Activated B cell treated with CpG ODN at 0.5 μM for 24 hours (primary cell): Measurements from ENCODE around the gene ZBTB16. TPM values are rescaled to one million over a fixed set of nuclear protein-coding genes. Genes with fewer than 3 reads are reported as not detected.

Experiments used
- ATAC-seq: fragments of 200-7000 bp; cut with Tn5 transposase; one replicate; pipeline ENCODE4 v1.10.0; 2021; ENCODE audit warnings: low read depth, mild to moderate bottlenecking, moderate library complexity
- CTCF ChIA-PET: fragments of 350-600 bp; sonication (Branson Sonifier 250); formaldehyde crosslinking; loops from one replicate; lab custom pipeline; 2021; ENCODE audit warnings: antibody characterized with exemption; lab: Charles Lee
- POLR2A ChIA-PET: fragments of 350-600 bp; sonication (Branson Sonifier 250); formaldehyde crosslinking; loops from one replicate; lab custom pipeline; 2021; ENCODE audit warnings: antibody characterized with exemption; lab: Charles Lee
- DNase-seq: peaks from one replicate; pipeline ENCODE4 v3.0.0; 2022
- H3K27ac Mint-ChIP-seq: one replicate; pipeline ENCODE4 v1.8.0; 2020; ENCODE audit warnings: mixed read lengths
- H3K27me3 Mint-ChIP-seq: one replicate; pipeline ENCODE4 v1.8.0; 2021; ENCODE audit warnings: mixed read lengths
- H3K36me3 Mint-ChIP-seq: one replicate; pipeline ENCODE4 v1.8.0; 2021; ENCODE audit warnings: low read depth, mixed read lengths
- H3K4me1 Mint-ChIP-seq: one replicate; pipeline ENCODE4 v1.8.0; 2021; ENCODE audit warnings: mixed read lengths
- H3K4me3 Mint-ChIP-seq: one replicate; pipeline ENCODE4 v1.8.0; 2020; ENCODE audit warnings: mild to moderate bottlenecking, mixed read lengths
- H3K9me3 Mint-ChIP-seq: one replicate; pipeline ENCODE4 v1.8.0; 2020; ENCODE audit warnings: mixed read lengths
- CTCF ChIP-seq: fragments of 200-600 bp; IDR thresholded peaks from one replicate; pipeline ENCODE4 v1.8.0; 2022; ENCODE audit warnings: antibody characterized with exemption, mild to moderate bottlenecking
- intact Hi-C: fragments of 100-400 bp; cut with micrococcal nuclease; formaldehyde crosslinking; loops from one replicate; pipeline ENCODE4 v1.15.1; 2024
- total RNA-seq: library from RNA; stranded (reverse); gene quantifications from 2 replicates; pipeline ENCODE4 v1.2.3, GENCODE V29; 2022

Gene ZBTB16
- total RNA-seq, 1 donor from 2014 or later = 2.5 TPM

GRCh38 chr11:114016986-114017385, 42.5 kb upstream of the ZBTB16 start:
- DNase-seq (no peak), ATAC-seq (no peak)
- H3K27ac Mint-ChIP-seq = no peak overlapping the region
- H3K4me1 Mint-ChIP-seq = no peaks in the 10 kb centered on the region
- POLR2A ChIA-PET = no interaction called here
- H3K27me3 Mint-ChIP-seq = peaks cover 4% of the 10 kb centered on the region
- no peak for TF ChIP-seq CTCF
- CTCF ChIA-PET = no interaction called here
- intact Hi-C loops = no loop called here
- H3K9me3 Mint-ChIP-seq = no peaks in the 10 kb centered on the region
- no peak overlapping the region for H3K4me3 Mint-ChIP-seq
- no peaks in the 10 kb centered on the region for H3K36me3 Mint-ChIP-seq

DNA sequence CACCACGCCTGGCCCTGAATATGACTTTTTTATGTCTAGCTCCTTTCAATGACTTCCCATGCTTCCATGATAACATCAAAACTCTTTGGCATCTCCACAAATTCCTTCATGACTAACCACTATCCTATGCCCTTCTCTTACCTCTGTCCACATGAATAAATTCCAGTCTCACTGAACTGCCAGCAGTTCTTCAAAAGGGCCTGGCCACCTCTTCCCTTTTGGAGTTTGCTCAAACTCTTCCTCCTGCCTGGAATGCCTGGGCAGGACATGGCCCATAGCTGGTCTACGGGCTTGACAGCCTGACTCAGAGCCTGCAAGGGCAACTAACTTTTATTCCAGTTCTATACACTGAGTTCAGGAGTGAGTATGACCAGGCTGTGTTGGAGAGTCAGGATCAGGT, 41.8 kb upstream of the ZBTB16 start:
- Mint-ChIP-seq H3K9me3 (no peaks in the 10 kb centered on the region), H3K27me3 (no peaks in the 10 kb centered on the region), H3K4me1 (no peaks in the 10 kb centered on the region), H3K36me3 (no peaks in the 10 kb centered on the region), H3K27ac (no peak overlapping the region), H3K4me3 (no peak overlapping the region)
- intact Hi-C loops = no loop called here
- no peak for DNase-seq
- TF ChIP-seq CTCF = no peak
- ChIA-PET POLR2A (no interaction called here), CTCF (no interaction called here)
- ATAC-seq = no peak

GRCh38 chr11:114019046-114019445, 40.5 kb upstream of the ZBTB16 start:
- ATAC-seq = no peak
- POLR2A ChIA-PET = no interaction called here
- no peaks in the 10 kb centered on the region for H3K36me3 Mint-ChIP-seq
- intact Hi-C loops = no loop called here
- CTCF ChIA-PET = interaction anchor here (1.4 kb wide), 1 partner anchor 26 kb away, joined by 3 read pairs; no protein-coding TSS in a partner anchor
- H3K27me3 Mint-ChIP-seq = no peaks in the 10 kb centered on the region
- TF ChIP-seq CTCF = no peak
- no peak overlapping the region for H3K4me3 Mint-ChIP-seq
- no peak overlapping the region for H3K27ac Mint-ChIP-seq
- H3K9me3 Mint-ChIP-seq = no peaks in the 10 kb centered on the region
- no peaks in the 10 kb centered on the region for H3K4me1 Mint-ChIP-seq
- no peak for DNase-seq

DNA sequence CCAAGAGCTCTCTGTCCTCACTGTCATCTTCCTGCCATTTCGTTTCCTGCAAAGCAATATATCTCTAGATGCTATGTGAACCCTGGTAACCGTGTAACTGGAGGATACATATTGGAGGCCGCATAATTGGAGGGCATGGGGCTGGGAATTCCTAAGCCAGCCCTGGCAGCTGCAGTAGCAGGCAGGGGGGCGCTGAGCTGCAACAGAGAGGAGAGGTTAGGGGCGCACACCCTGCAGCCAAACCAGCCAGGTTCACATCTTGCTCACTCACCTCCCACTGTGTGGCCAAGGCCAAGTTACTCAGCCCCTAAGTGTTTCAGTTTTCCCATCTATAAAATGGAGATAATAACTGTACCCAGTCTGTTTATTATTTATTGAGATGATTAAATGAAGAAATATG, 39.9 kb upstream of the ZBTB16 start:
- H3K36me3 Mint-ChIP-seq = no peaks in the 10 kb centered on the region
- no peak overlapping the region for H3K27ac Mint-ChIP-seq
- intact Hi-C loops = no loop called here
- H3K27me3 Mint-ChIP-seq = no peaks in the 10 kb centered on the region
- no peak for TF ChIP-seq CTCF
- CTCF ChIA-PET = interaction anchor here (1.4 kb wide), 1 partner anchor 26 kb away, joined by 3 read pairs; no protein-coding TSS in a partner anchor
- POLR2A ChIA-PET = no interaction called here
- no peak for ATAC-seq
- no peaks in the 10 kb centered on the region for H3K9me3 Mint-ChIP-seq
- no peak for DNase-seq
- H3K4me3 Mint-ChIP-seq = no peak overlapping the region
- no peaks in the 10 kb centered on the region for H3K4me1 Mint-ChIP-seq

- H3K4me3 Mint-ChIP-seq = no peak overlapping the region
- no peaks in the 10 kb centered on the region for H3K9me3 Mint-ChIP-seq
- ChIA-PET POLR2A (no interaction called here), CTCF (interaction anchor here (0.6 to 5.2 kb wide), 2 partner anchors 168 to 235 kb away, joined by 3 to 25 read pairs; no protein-coding TSS in a partner anchor)
- intact Hi-C loops = no loop called here
- TF ChIP-seq CTCF = no peak
- DNase-seq = no peak
- H3K27ac Mint-ChIP-seq = no peak overlapping the region
- no peak for ATAC-seq
- no peaks in the 10 kb centered on the region for H3K36me3 Mint-ChIP-seq
- peaks cover 13% of the 10 kb centered on the region for H3K27me3 Mint-ChIP-seq
- H3K4me1 Mint-ChIP-seq = no peaks in the 10 kb centered on the region
Measured at GRCh38 chr11:114025329-114025907, 34.1 kb upstream of the ZBTB16 start.
